Ascending aorta (tissue), 2 donors: ENCODE results near the gene MRPL27. TPM values are rescaled to one million over a fixed set of nuclear protein-coding genes. Genes with fewer than 3 reads are reported as not detected.

Experiments
- DNase-seq, 2 donors: peaks; one replicate each; pipeline ENCODE4 v3.0.0-alpha.2; 2019; ENCODE audit warnings: low spot score in 2 of 2
- H3K27ac ChIP-seq, 2 donors: fragments of 200-600 bp; sonication (generic); one replicate each; pipeline ENCODE4 v1.5.1; 2016 to 2017; ENCODE audit warnings: mild to moderate bottlenecking in 1 of 2
- H3K27me3 ChIP-seq: fragments of 200-600 bp; sonication (generic); one replicate; pipeline ENCODE4 v1.5.1; 2017
- H3K36me3 ChIP-seq, 2 donors: fragments of 200-600 bp; sonication (generic); one replicate each; pipeline ENCODE4 v1.5.1; 2016
- H3K4me1 ChIP-seq, 2 donors: fragments of 200-600 bp; sonication (generic); one replicate each; pipeline ENCODE4 v1.5.1; 2016 to 2017; ENCODE audit warnings: mild to moderate bottlenecking in 1 of 2
- H3K4me3 ChIP-seq, 2 donors: fragments of 200-600 bp; sonication (generic); one replicate each; pipeline ENCODE4 v1.5.1; 2016 to 2017; ENCODE audit warnings: mild to moderate bottlenecking in 1 of 2
- H3K9me3 ChIP-seq, 2 donors: fragments of 200-600 bp; sonication (generic); one replicate each; pipeline ENCODE4 v1.5.1; 2016
- intact Hi-C: fragments of 100-400 bp; cut with DNase I; formaldehyde crosslinking; loops from one replicate; pipeline ENCODE4 v1.15.1; 2023
- total RNA-seq: library from RNA; depleted of rRNA; stranded (reverse); fragments of >200 nt; gene quantifications from one replicate; pipeline ENCODE4 v1.1.0, GENCODE V29; 2016
- TF ChIP-seq, protein P1 (sequence below), 3 experiments: fragments of 200-600 bp in 2 of 3; fragments of 450-650 bp in 1 of 3; sonication (generic) in 2 of 3; IDR thresholded peaks; one replicate each; pipeline ENCODE4 v1.5.1; 2016 to 2019; ENCODE audit warnings: antibody characterized with exemption in 3 of 3, mild to moderate bottlenecking in 1 of 3, moderate library complexity in 1 of 3

Gene MRPL27
- total RNA-seq, 1 donor from 2014 or later = 28.9 TPM

DNA sequence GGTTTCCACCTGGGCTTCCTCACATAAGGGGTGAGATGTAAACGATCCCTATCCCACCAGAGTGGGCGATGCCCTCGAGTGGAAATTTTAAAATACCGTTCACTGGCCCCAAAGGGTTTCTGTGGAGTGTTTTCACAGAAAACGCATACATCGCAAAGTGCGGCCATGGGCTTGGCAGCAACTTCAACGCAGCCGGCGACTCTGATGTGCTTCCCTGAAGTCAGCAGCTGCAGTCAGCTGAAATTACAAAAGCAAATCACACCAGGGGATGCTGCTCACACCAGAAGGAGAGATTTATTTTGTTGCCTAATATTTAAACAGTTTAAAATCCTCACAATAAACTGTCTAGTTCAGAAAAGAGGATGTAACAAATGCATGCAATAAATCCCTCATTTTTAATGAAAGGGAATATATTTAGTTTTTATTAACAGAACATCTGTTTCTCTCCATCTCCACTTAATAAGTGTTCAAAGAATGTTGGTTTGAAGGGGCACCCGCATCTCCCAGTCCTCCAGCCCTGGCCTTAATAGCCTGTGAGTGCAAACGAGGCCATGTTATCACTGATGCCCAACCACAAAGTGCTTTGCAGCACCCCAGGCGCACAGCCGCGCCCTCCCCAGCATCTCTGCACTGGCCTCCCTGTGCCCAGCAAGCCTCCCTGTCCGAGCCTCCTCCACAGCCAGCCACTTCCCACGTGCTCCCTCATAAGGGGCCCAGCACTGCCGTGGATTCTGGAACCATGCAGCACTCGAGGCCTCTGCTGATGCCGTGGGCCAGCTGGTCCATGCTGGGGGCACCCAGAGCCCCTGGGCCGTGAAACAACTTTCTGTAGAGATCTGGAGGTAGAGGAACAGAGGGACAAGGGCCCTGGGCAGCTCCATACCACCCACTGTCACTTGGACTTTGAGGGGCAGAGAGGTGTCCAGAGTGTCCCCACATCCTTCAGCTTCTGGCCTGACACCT lies 44.3 kb downstream of the MRPL27 start:
- no peaks in the 10 kb centered on the region for H3K36me3 ChIP-seq
- TF ChIP-seq, protein P1, sequence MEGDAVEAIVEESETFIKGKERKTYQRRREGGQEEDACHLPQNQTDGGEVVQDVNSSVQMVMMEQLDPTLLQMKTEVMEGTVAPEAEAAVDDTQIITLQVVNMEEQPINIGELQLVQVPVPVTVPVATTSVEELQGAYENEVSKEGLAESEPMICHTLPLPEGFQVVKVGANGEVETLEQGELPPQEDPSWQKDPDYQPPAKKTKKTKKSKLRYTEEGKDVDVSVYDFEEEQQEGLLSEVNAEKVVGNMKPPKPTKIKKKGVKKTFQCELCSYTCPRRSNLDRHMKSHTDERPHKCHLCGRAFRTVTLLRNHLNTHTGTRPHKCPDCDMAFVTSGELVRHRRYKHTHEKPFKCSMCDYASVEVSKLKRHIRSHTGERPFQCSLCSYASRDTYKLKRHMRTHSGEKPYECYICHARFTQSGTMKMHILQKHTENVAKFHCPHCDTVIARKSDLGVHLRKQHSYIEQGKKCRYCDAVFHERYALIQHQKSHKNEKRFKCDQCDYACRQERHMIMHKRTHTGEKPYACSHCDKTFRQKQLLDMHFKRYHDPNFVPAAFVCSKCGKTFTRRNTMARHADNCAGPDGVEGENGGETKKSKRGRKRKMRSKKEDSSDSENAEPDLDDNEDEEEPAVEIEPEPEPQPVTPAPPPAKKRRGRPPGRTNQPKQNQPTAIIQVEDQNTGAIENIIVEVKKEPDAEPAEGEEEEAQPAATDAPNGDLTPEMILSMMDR (IDR thresholded peaks at IDR 0.05) = no peak
- H3K27ac ChIP-seq = no peak overlapping the region
- no peak for DNase-seq
- no peaks in the 10 kb centered on the region for H3K27me3 ChIP-seq
- H3K4me1 ChIP-seq = no peaks in the 10 kb centered on the region
- H3K4me3 ChIP-seq = no peak overlapping the region
- no peaks in the 10 kb centered on the region for H3K9me3 ChIP-seq
- intact Hi-C loops = no loop called here

DNA sequence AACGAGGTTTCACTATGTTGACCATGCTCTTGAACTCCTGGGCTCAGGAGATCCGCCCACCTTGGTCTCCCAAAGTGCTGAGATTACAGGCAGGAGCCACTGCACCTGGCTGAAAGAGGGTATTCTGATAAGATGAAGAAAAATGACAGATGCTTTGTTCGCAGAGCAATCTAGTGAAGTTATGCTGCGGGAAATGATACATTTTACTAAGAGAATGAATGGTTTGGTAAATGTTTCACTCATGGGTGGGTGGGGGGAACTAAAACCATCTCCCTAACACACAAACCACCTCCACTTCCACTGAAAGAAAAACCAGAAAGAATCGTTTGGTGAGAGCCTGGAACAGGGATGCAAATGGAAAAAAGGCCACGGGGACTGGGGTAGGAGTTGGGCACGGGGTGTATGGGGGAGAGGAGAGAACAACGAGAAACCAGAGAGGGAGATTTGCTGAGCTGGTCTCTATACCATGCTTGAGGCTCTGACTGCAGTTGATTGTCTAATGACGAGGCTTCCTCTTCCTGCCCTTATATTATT lies 46.1 kb downstream of the MRPL27 start:
- intact Hi-C loops = no loop called here
- no peaks in the 10 kb centered on the region for H3K4me1 ChIP-seq
- H3K36me3 ChIP-seq = no peaks in the 10 kb centered on the region
- no peak overlapping the region for H3K4me3 ChIP-seq
- no peak overlapping the region for H3K27ac ChIP-seq
- TF ChIP-seq, protein P1 (IDR thresholded peaks at IDR 0.05) = no peak
- no peak for DNase-seq
- no peaks in the 10 kb centered on the region for H3K27me3 ChIP-seq
- H3K9me3 ChIP-seq = no peaks in the 10 kb centered on the region

DNA sequence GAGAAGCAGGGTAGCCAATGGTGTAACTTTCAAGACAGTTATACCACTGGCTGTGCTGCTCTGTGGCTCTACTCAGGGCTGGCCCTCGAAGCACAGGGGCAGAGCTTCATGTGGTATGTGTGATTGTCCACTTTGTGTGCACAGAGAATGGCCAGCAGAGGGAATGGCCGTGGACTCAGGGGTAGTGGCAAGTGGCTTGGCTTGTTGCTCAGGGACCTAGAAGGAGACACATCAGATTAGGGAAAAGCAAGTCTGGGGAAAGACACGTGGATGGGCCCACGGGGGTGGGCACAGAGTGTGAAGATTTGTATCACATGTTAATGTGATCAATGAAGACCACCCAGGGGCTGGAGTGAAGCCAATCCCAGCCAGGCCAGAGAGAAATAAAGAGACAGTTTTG lies 47.1 kb downstream of the MRPL27 start:
- no peaks in the 10 kb centered on the region for H3K9me3 ChIP-seq
- H3K27me3 ChIP-seq = no peaks in the 10 kb centered on the region
- no peaks in the 10 kb centered on the region for H3K4me1 ChIP-seq
- TF ChIP-seq, protein P1 (IDR thresholded peaks at IDR 0.05) = no peak
- H3K36me3 ChIP-seq = no peaks in the 10 kb centered on the region
- no peak overlapping the region for H3K27ac ChIP-seq
- H3K4me3 ChIP-seq = no peak overlapping the region
- no peak for DNase-seq
- intact Hi-C loops = no loop called here

DNA sequence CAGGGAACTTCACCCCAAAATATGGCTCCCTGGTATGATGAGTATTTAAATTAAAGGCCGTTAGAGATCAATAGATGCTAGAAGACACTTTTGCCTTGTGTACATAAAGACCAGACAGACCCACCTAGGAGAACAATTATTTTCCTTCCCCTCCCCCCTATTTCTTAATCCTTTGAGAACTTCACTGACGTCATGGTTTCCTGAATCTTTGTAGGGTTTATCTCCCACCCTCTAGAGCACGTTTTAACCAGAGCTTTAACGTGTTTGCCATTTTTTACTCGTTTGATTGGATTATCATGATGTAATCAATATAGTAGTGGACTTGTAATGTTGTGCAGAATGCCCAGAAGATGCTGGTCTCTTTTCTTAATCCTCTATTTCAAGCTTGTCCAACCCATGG lies 49.9 kb downstream of the MRPL27 start:
- H3K27ac ChIP-seq = no peak overlapping the region
- H3K9me3 ChIP-seq = no peaks in the 10 kb centered on the region
- intact Hi-C loops = no loop called here
- H3K36me3 ChIP-seq = no peaks in the 10 kb centered on the region
- no peaks in the 10 kb centered on the region for H3K27me3 ChIP-seq
- H3K4me3 ChIP-seq = no peak overlapping the region
- H3K4me1 ChIP-seq = no peaks in the 10 kb centered on the region
- TF ChIP-seq, protein P1 (IDR thresholded peaks at IDR 0.05) = no peak
- DNase-seq = no peak

DNA sequence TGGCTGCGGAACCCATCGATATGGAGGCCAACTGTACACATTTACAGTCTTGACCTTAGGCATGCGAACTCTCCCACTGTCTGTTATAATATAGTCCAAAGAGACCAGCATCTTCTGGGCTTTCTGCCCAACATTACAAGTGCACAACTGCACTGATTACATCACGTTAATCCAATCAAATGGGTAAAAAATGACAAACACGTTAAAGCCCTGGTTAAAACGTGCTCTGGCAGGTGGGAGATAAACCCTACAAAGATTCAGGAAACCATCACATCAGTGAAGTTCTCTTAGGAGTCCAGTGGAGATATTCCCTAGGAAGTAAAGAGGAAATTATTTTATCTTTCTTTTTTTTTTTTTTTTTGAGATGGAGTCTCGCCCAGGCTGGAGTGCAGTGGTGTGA lies 50.7 kb downstream of the MRPL27 start:
- Histone ChIP-seq H3K4me1 (no peaks in the 10 kb centered on the region), H3K27ac (no peak overlapping the region), H3K9me3 (no peaks in the 10 kb centered on the region), H3K27me3 (no peaks in the 10 kb centered on the region), H3K36me3 (no peaks in the 10 kb centered on the region), H3K4me3 (no peak overlapping the region)
- no peak for DNase-seq
- TF ChIP-seq, protein P1 (IDR thresholded peaks at IDR 0.05) = no peak
- intact Hi-C loops = no loop called here
